ENCODE results near the gene PLEKHG2. TPM values are rescaled to one million over a fixed set of nuclear protein-coding genes. Genes with fewer than 3 reads are reported as not detected.

PLEKHG2 gene
- total RNA-seq, 1 experiment from 2014 or later = 29.0 TPM

DNA sequence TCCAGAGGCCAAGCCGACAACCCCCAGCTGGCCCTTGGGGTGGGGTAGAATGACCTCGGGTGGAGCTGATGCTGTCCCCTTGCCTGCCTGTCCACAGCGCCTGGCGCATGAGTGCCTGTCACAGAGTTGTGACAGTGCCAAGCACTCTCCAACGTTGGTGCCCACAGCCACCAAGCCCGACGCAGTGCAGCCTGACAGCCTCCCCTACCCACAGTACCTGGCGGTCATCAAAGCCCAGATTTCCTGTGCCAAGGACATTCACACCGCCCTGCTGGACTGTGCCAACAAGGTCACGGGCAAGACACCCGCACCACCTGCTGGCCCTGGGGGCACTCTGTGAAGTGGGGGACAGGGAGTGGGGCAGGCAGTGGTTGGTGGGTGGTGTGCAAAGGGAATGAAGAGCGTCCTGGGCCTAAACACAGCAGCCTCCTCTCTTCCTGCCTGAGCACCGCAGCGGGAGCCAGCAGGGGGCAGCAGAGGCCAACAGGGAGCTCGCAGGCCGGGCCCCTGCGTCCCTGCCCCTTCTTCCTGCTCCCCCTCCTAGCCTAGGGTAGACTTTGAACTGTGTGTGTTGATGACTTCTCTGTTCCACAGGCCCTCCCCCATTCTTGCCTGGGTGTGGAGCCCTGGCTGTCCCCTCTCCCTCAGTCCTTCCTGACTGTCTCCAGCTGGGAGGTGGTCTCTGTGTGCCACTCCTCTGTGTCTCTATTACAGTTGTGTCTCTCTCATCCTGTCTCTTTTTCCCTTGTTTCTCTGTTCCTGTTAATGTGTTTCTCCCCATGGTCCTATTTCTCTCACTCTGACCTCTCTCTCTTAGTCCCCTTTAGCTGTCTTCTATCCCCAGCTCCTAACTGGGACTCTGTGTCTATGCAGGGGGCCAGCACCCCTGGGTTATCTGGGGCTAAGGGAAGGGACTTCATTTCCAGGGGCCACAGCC lies 14.8 kb upstream of the PLEKHG2 start:
- no peaks in the 10 kb centered on the region for H3K9me3 ChIP-seq (ENCODE audit: control insufficient read depth in 1 of 2, insufficient read depth in 1 of 2, low read depth in 1 of 2, low read length in 2 of 2)
- no peak overlapping the region for H2AFZ ChIP-seq (ENCODE audit: low read depth, low read length, poor library complexity, severe bottlenecking)
- H3K9me2 ChIP-seq (ENCODE audit: insufficient read depth) = no peaks in the 10 kb centered on the region
- H3K27ac ChIP-seq (ENCODE audit: low read depth, low read length) = peak overlapping the region; percentile 91
- peak overlapping the region; percentile 73 for H3K9ac ChIP-seq (ENCODE audit: low read length)
- ATAC-seq = peak; percentile 74
- ChIA-PET CTCF (interaction anchor here (0.5 to 3.0 kb wide), 13 partner anchors 9 to 277 kb away, joined by 3 to 51 read pairs (median 5); partner anchors contain the start of genes EID2B, PLEKHG2 and ZFP36), POLR2A (interaction anchor here (1.0 to 3.5 kb wide), 5 partner anchors 10 to 43 kb away, joined by 5 to 57 read pairs (median 35); partner anchors contain the start of genes PLEKHG2, RPS16 and ZFP36), RAD21 (ENCODE audit: low non-redundant PET in 1 of 2, low total read pairs in 2 of 2, uncharacterized antibody in 2 of 2, unreplicated experiment in 2 of 2) (interaction anchor here (0.9 to 3.2 kb wide), 4 partner anchors 9 to 14 kb away, joined by 3 to 21 read pairs (median 9); partner anchors contain the start of genes PLEKHG2 (in 2 of the 2) and ZFP36 (in 1 of the 2))
- TF ChIP-seq CBX3 (IDR thresholded peaks at IDR 0.05; ENCODE audit: low read depth) (no peak), SP1 (IDR thresholded peaks at IDR 0.05; ENCODE audit: low read depth) (no peak), CEBPB (IDR thresholded peaks at IDR 0.05; ENCODE audit: low read depth) (no peak), POLR2A (IDR thresholded peaks at IDR 0.05; ENCODE audit: borderline replicate concordance, extremely low read depth, insufficient read depth, insufficient read length) (no peak), ELF1 (IDR thresholded peaks at IDR 0.05; ENCODE audit: borderline replicate concordance, low read depth) (no peak), TCF7L2 (IDR thresholded peaks at IDR 0.05; ENCODE audit: borderline replicate concordance, extremely low read depth, insufficient read depth, insufficient read length) (no peak), POLR2AphosphoS5 (IDR thresholded peaks at IDR 0.05; ENCODE audit: low read depth, low read length) (peak; percentile 72)
- TF ChIP-seq, protein P1, sequence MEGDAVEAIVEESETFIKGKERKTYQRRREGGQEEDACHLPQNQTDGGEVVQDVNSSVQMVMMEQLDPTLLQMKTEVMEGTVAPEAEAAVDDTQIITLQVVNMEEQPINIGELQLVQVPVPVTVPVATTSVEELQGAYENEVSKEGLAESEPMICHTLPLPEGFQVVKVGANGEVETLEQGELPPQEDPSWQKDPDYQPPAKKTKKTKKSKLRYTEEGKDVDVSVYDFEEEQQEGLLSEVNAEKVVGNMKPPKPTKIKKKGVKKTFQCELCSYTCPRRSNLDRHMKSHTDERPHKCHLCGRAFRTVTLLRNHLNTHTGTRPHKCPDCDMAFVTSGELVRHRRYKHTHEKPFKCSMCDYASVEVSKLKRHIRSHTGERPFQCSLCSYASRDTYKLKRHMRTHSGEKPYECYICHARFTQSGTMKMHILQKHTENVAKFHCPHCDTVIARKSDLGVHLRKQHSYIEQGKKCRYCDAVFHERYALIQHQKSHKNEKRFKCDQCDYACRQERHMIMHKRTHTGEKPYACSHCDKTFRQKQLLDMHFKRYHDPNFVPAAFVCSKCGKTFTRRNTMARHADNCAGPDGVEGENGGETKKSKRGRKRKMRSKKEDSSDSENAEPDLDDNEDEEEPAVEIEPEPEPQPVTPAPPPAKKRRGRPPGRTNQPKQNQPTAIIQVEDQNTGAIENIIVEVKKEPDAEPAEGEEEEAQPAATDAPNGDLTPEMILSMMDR (IDR thresholded peaks at IDR 0.05 in 2 of 3, conservative IDR thresholded peaks at IDR 0.05 in 1 of 3; ENCODE audit: borderline replicate concordance in 1 of 3, insufficient read depth in 1 of 3, low read depth in 2 of 3, low read length in 2 of 3) = peak in 2 of 3 experiments; percentile 91 to 98; a peak in 4 of 6 replicates
- peaks cover 8% of the 10 kb centered on the region for H3K79me2 ChIP-seq (ENCODE audit: insufficient read depth, low read length)
- peak; percentile 72 for DNase-seq (ENCODE audit: low read depth, low spot score)
- peaks cover 36 to 58% of the 10 kb centered on the region in 2 experiments for H3K4me1 ChIP-seq (ENCODE audit: control insufficient read depth in 1 of 2, insufficient read depth in 2 of 2, low read length in 2 of 2)
- intact Hi-C loops (cut with micrococcal nuclease) = loop anchor here (1.0 kb wide), 1 partner anchor 14 kb away; no protein-coding TSS in a partner anchor
- BruUV-seq (replicated peaks) = no TSS peak
- H3K27me3 ChIP-seq (ENCODE audit: insufficient read depth, low read length) = no peaks in the 10 kb centered on the region
- H3K4me2 ChIP-seq (ENCODE audit: low read length) = peak overlapping the region; percentile 77
- peaks cover 4 to 7% of the 10 kb centered on the region in 2 experiments; a peak in 2 of 4 replicates for H3K36me3 ChIP-seq (ENCODE audit: control insufficient read depth in 1 of 2, insufficient read depth in 2 of 2, low read length in 2 of 2)
- H3K4me3 ChIP-seq (replicated peaks in 1 of 2; ENCODE audit: low read depth in 1 of 2, low read length in 2 of 2) = peak overlapping the region in 1 of 2 experiments; percentile 3; a peak in 2 of 4 replicates
- no peaks in the 10 kb centered on the region for H4K20me1 ChIP-seq (ENCODE audit: insufficient read depth)
